DMS79 (cell line): Measurements from ENCODE around the gene LSM7.
"Not testable (repeated sequence)": the region's sequence is repeated elsewhere in the genome, so short reads cannot be mapped to it uniquely, and the experiment has no call there.

Experiments used
- DNase-seq: peaks from one replicate; lab custom pipeline; 2025; lab: John Stamatoyannopoulos, UW

LSM7 gene

DNA sequence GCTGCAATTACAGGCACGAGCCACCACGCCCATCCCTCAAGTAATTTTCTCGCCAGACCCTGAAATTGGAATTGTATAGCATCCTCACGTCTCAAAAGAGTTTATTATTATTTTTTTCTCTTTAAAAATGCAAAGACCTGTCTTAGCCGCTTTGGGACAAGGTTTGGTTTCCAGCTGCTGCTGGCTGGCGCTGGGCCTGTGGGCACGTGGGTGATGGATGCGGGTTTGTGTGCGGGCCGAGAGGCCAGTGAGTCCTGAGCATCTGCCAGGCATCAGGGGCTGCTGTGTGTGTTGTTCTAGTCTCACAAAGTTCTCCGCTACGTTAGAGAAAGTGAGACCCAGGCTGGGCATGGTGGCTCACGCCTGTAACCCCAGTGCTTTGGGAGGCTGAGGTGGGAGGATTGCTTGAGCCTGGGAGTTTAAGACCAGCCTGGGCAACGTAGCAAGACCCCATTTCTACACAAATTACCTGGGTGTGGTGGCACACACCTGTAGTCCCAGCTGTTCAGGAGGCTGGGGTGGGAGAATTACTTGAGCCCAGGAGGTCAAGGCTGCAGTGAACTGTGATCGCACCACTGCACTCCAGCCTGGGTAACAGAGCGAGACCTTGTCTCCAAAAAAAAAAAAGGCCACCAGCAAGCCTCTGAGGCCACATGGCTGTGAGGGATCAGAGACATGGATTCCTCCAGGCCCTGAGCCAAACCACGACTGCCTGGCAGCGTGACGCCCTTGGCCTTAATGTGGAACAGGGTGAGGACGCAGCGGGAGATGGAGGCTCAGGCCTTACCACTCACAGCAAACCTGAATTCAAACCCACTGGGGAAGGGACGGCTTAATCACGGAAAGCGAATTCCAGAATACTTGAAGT lies 27.0 kb upstream of the LSM7 start:
- no peak for DNase-seq

GRCh38 chr19:2354670-2355069 lies 26.3 kb upstream of the LSM7 start:
- no peak for DNase-seq

GRCh38 chr19:2353887-2354592 lies 25.7 kb upstream of the LSM7 start:
- no peak for DNase-seq

- DNase-seq, result no peak
Observed at GRCh38 chr19:2353159-2353886, 24.9 kb upstream of the LSM7 start.

DNA sequence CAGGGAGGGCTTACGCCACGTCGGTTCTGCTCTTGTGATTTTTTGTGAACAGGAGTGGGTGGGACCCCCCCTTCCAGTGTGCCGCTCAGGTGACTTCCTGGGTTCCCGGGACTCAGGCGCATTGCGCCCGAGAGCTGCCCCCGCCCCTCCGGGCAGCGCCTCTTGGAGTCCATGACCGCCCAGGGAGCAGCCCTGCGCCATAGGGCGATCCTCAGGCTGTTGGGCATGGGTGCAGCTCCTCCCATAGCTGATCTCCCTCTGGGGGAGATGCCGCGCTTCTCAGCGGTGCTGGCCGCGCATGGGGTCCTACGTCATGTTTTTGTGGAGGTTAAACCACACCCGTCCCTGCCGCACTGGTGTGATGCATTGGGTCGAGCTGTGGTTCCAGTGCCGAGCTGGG lies 23.7 kb upstream of the LSM7 start:
- no peak for DNase-seq

DNA sequence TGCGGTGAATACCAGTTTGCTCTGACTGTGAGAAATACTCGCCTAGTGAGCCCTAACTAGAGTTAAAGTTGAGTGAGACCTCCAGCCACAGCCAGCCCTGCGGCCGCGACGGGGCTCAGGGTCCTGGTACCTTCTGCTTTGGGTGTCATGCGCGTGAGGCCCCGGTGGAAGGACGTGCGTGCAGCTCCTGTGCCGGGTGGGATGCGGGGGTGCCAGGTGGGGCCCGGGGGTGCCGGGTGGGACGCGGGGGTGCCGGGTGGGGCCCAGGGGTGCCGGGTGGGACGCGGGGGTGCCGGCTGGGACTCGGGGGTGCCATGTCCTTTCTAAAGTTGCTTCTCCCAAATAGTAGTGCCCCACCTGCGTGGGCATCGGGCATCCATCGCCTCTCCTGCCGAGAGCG lies 23.2 kb upstream of the LSM7 start:
- DNase-seq, result no peak

- no peak for DNase-seq
Observed at GRCh38 chr19:2350656-2351055, 22.3 kb upstream of the LSM7 start.

DNA sequence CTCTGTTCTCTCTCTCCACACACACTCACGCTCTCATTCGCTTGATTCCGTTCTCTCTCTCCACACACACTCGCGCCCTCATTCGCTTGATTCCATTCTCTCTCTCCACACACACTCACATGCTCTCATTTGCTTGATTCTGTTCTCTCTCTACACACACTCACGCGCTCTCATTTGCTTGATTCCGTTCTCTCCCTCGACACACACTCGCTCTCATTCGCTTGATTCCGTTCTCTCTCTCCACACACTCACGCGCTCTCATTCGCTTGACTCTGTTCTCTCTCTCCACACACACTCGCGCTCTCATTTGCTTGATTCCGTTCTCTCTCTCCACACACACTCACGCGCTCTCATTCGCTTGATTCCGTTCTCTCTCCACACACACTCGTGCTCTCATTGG lies 21.4 kb upstream of the LSM7 start:
- DNase-seq, result not testable (repeated sequence)

DNA sequence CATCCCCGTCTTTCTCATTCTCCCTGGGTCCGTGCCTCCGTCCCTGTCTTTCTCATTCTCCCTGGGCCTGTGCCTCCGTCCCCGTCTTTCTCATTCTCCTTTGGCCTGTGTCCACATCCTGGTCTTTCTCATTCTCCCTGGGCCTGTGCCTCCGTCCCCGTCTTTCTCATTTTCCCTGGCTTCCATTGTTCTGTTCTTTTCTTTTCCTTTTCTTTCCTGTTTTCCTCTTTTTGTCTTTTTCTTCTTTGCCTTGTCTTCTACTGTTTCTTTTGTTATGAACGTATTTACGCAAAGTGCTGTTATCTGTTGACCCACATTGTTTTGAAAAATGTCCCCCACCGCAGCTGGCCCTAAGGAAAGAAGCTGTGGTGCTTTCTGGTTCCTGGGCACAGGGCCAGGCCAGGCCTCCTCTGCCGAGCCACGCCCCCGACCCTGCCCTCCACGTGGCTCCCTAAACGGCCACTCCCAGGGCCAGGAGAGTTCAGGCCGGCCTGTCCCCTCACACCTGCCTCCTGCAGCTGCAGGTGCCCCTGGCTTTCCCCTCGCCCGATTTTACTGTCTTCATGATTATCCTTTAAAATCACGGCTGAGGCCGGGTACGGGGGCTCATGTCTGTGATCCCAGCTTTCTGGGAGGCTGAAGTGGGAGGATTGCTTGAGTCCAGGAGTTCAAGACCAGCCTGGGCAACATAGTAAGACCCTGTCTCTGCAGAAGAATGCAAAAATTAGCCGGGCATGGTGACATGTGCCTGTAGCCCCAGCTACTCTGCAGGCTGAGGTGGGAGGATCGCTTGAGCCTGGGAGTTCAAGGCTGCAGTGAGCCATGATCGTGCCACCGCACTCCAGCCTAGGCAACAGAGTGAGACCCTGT lies 17.6 kb upstream of the LSM7 start:
- peak; percentile 37 for DNase-seq

DNA sequence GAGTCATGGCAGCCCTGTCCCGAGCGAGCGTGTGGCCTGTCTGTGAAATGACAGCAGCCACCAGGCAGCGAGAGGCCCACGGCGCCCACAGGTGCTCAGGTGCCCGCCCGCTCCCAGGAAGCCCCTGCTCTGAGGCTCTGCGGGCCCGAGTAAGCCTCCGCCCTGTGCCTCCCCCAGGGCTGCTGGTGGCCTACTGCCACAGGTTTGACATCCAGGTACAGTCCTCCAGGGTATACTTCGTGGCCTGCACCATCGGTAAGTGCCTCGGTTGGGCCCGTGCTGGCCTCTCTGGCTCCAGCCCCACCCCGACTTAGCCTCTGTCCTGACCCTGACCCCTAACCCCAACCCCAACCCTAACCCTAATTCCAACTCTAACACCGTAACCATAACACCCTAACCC lies 16.7 kb upstream of the LSM7 start:
- DNase-seq, result no peak

DNA sequence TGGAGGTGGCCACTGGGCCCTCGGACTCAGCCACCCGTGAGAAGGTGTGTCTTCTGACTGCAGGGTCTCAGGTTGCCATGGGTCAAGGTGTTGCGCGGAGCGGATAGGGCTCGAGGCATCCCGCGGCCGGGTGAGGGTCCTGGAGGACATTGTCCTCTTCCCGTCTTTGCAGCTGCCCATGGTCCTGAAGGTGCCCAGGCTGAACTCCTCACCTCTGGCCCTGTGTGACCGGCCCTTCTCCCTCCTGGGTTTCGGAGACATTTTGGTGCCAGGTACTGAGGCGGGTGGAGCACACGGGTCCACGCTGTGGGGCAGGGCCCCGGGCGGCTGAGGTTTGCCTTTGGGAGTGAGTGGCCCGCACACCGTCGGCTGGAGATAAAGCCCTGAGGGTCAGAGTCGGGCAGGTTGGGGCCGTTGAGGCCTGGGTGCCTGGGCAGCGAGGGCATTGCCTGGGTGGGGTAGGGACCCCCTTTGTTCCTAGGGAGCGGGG lies 16.0 kb upstream of the LSM7 start:
- DNase-seq, result no peak

DNA sequence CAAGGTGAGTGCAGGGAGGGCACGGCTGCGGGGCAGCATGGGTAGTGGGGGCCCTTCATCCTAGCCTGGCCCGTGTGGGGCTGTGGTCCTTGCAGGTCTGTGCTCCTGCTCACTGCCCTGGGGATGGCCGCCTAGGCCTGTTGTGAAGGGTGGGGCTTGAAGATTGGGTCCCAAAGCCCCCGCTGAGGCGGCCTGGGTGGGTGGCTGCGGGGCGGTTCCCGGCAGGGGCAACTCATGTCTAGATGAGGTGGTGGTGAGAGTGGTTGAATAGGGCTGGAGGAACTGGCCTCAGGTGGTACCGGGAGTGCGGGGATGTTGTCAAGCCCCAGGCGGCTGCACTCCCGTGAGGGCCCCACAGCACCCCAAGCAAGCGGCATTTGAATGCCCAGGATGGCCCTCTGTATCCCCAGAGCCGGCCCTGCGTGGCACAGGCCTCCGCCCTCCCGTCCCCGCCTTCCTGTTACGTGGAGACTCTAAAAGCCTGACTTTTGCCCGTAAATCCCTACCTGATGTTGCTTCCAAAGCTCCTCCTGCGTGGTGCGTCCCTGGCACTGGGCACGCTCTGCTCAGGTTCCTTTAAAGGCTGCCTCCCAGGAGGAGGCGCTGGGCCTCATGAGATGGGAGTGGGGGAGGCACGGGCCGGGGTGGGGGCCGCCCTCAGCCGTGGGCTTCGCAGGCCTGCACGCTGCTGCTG lies 15.1 kb upstream of the LSM7 start:
- DNase-seq, result no peak

- DNase-seq, result no peak
Observed at GRCh38 chr19:2342656-2343288, 14.4 kb upstream of the LSM7 start.

DNA sequence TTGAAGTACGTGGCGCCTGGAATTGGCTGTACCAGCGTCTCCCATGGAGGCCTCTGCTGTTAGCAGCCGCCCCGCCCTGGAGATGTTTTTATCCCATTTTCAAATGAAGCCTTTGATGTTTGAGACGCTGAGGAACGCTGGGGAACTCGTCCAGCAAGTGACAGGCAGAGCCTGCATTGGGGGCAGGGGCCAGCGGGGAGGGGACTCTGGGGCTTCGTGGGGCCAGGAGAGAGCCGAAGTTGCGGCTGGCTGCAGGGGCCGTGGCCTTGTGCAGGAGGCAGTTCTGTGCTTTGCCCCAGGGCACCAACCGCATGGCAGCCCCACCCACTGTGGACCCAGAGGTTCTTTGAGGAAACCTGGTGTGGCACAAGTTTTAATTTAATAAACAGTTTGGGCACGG lies 13.6 kb upstream of the LSM7 start:
- DNase-seq, result no peak

- DNase-seq, result no peak
Observed at GRCh38 chr19:2341244-2341751, 12.9 kb upstream of the LSM7 start.

DNA sequence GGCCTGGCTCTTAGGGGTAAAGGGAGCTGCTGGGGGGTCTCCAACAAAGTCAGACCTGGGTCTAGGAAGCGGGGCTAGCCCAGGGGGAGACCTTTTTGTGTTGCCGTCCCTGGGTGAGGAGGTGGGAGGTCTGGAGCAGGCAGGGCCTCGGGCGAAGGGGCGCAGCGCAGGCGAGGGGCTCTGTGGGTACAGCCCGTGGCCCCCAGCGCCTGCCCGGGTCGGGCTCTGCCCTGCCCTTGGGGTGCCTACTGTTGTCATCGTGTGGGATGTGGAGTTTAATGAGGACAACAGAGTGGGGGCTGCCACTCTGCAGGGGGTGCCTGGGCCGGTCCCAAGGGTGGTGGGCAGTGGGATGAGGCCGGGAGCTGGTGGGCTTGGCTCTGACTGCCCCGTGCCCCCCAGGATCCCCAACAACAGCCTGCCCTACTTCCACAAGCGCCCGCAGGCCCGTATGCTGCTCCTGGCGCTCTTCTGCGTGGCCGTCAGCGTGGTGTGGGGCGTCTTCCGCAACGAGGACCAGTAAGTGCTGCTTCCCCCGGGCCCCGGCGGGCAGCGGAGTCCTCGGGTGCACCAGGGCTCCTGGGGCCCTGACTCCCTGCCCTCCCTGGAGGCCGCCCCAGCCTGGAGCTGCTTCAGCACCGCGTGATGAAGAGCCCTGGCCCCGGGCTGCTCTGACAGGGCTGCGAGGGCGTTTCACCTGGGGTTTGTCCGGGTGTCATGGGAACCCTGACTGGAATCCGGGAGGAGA lies 12.3 kb upstream of the LSM7 start:
- DNase-seq, result no peak

GRCh38 chr19:2339644-2340310 lies 11.4 kb upstream of the LSM7 start:
- no peak for DNase-seq

DNA sequence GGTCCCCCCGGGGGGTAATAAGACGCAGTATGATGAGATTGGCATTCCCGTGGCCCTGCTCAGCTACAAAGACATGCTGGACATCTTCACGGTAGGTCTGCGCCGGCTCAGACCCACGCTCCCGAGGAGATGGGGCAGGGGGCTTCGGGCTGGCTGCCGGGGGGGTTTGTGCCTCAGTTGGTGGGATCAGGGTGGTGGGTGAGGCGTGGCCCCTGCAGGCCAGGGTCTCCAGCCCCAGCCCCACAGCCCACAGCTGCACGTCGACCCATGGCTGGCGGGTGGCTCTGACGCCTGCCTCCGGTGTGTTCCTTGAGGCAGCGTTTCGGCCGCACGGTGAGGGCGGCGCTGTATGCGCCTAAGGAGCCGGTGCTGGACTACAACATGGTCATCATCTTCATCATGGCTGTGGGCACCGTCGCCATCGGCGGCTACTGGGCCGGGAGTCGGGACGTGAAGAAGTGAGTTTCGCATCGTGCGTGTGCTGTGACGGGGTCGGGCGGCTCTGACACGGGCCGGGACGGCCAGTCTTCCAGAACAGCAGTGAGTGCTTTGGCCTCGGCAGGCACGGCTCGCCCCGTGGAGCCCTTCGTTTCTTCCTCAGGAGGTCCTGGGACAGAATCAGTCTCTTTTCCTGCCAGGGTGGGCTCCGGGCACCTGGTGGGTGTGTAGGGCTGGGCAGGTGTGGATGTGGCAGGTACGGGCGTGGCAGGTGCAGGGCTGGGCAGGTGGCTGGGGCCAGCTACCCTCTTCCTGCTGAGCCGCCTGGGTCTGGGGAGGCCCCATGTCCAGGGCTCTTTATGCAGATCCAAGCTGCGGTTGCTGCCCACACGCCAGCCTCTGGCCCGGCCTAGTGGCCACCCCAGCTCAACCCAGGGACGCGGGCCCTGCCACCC lies 10.6 kb upstream of the LSM7 start:
- DNase-seq, result no peak
